ENCODE data around the gene ITGB8.
"Not testable (repeated sequence)": the region's sequence is repeated elsewhere in the genome, so short reads cannot be mapped to it uniquely, and the experiment has no call there.

Gene ITGB8

DNA sequence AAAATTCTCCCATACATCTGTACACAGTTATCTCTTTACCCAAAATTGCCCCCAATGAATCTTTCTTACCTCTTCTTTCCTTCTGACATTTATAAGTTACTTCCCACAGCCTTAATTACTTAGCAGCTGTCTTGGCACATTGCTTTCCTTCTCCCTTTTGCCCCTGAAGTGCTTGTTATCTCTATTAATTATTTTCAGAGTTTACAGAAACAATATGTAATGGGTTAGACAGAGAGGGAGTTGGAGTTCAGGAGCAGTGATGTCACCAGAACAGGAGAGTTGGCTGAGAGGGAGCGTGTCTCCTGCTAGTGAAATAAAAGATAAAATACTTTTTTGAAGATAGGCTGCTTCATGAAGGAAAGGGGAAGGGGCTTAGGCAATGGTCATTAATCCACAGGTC, 57.4 kb downstream of the ITGB8 start:
- no peak for FAIRE-seq

DNA sequence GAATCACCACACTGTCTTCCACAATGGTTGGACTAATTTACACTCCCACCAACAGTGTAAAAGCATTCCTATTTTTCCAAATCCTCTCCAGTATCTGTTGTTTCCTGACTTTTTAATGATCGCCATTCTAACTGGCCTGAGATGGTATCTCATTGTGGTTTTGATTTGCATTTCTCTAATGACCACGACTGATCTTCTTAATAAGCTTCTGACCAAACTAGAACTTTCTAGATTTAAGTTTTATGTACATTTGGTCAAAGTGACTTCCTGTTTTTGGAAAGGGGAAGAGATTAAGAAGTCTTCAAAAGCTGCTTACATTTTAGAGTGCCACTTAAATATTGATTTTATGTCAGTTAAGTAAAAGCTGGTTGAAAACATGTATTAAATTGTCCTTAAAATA, 58.5 kb downstream of the ITGB8 start:
- FAIRE-seq: not testable (repeated sequence)

DNA sequence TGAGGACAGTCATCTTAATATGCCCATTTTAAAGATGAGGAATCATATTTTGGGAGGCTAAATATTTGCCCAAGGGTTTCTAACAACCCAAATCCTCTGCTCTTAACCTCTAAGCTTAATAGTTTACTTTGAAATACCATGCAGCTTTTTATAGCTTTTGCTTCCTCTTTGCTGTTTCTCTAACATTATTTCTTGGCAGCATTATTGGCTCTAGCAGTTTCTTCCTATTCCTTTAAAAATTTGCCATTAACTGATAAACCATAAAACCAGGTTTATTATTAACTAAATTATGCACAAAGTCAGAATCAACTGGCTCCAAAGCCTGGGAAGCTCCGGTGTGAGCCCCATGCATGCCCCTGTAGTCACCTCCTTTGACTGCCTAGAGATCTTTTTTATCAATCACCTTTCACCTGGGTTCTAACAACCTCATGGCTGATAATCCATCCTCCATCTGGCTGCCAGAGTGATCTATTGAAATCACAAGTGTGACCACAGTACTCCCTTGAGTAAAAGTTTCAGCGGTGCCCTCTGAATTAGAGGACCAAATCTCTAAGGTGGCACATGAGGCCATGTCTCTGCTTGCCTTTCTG, 62.4 kb downstream of the ITGB8 start:
- no peak for FAIRE-seq

DNA sequence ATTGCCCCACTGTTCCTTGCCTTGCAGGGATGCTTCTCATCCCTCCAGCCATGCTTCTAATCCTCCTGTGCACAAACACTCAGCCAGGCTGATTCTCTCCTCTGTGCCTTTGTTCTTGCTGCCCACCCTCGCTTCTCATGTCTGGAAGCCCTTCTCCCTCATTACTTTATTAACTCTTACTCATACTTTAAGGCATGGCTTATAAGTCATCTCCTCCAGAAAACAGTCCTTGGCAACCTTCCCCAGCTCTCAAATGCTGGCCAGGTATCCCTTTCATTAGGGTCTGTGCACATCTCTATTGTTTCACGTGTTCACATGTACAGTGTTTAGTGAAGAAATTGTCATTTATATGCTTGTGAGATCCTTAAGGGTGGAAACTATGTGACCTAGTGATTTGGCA, 62.9 kb downstream of the ITGB8 start:
- no peak for FAIRE-seq

DNA sequence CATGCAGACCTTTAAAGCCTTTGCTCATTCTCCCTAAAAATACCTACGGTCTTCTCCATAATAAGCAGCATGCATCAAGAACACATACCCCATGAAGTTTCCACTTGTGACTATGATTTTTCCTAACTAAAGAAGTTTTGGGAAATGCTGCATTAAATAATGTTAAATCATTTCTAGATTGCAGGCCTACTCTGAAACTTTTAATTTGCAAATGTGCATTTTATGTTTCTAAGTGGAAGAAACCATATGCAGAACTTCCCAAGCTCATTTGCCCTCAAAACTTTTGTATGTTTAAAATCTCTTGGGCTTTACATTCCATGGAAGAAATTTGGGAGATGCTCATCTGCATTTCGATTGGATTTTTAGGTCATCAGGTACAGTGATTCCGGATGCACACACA, 63.6 kb downstream of the ITGB8 start:
- FAIRE-seq: no peak

DNA sequence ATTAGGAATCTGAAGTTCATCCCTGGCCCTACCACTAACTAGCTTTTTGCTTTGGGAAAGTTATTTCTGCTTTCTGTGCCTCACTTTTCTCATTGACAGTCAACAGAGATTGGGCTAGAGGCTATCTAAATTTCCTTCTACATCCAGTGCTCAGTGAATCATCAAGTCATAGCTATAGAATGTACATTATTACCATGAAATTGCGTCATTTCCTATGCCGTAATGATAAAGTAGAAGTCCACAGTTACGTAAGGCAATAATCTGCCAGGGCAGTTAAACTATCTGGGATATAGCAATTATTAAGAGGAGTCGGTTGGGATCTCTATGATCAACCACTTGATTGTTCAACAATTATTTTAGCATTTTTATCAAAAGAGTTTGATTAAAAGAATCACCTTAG, 64.4 kb downstream of the ITGB8 start:
- no peak for FAIRE-seq

DNA sequence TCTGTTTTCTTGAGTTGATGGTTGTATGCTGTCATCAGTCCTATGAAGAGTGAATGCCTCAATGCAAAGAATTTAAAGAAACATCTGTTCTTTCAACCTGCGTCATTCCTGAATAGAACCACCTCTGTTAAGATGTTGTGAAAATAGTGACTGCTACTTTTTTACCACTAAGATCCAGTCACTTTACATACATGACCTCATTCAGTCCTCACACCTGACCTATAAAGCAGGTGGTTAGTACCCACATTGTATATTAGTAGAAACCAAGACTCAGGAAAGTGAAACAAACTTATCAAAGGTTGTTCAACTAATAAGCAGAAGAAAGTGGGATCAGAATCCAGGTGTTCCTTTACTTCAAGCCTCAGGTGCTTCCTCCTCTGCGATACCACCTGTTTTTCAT, 64.8 kb downstream of the ITGB8 start:
- no peak for FAIRE-seq

DNA sequence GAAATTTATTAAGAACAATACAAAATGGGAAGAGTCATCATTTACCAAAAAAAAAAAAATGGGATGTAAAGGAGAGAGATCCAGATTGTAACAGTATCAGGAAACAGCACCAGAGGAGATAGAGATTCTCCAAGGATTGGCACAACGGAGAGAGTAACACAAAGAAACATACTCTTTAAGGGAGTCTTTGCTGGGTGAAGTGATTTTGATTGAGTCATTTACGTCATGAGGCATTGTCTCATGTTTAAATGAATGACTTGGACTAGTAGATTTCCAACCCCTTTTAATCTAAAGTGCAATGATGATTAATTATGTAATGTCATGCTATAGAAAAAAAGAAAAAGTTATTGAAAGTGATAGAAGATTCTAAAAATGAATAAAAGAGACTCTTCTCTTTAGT, 68.8 kb downstream of the ITGB8 start:
- FAIRE-seq: no peak

DNA sequence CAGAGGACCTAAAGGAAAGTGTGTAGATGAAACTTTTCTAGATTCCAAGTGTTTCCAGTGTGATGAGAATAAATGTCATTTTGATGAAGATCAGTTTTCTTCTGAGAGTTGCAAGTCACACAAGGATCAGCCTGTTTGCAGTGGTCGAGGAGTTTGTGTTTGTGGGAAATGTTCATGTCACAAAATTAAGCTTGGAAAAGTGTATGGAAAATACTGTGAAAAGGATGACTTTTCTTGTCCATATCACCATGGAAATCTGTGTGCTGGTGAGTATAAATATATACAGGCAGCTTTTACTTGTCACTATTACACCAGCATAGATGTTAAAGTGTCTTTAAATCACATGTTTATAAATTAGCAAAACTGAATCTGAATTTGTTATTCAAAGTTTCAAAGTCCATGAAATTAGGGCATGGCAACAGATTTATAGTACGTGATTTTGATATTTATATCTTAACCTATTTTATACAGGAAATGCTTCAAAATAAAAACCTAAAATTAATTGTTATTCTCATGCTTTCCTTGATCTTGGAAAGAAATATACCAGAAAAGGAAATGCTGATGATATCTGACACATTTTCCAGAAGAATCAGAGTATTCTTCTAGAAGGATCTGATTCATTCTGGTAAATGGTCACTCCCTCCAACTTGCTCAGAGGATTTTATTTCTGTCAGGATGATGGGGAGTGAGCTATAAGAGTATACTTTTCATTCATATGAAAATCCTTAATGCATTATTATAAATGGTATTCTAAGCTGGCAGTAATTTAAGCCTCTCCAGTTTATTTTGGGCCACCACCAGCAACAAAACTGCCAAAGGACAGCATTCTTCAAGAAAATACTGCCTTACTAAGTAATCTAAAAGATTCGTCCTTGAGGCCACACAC, 71.4 kb downstream of the ITGB8 start:
- FAIRE-seq: peak; percentile 46

DNA sequence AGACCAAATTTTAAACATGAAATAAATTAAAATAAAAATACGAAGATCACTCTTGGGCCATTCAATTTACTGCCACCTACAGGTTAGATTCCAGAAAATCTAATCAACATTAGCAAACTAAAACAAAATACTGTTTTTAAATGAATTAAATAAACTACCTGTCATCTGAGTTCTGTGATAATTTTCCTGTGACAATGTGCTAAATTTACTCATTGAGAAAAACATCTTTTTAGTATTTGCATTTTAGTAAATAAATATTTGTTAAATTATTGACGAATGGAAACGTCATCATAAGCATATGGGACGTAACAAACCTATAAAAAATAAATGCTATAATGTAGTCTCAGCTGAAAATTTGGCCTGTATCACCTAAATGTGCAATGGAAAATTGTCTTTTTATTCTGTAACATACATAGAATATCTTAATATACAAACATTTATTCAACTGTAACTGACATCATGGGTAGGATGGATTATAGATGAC, 72.1 kb downstream of the ITGB8 start:
- FAIRE-seq: peak; percentile 91

DNA sequence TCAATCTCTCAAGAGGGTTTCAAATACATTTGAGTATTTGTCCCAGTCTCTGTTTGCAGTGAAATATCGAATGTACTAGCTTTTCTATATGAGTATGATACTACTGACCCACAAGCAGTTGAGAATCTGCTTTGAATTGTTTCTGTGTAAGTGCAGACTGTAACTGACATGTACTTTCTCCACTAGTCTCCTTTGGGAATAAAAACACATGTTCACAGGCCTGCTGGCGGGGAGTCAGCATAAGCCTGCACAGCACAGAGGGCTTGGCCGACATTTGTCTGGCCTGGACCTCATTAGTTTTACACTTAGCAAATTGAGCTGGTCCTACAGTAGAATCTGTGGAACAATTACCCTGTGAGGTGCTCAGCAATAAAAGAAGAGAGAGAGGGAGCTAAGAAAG, 72.6 kb downstream of the ITGB8 start:
- no peak for FAIRE-seq

DNA sequence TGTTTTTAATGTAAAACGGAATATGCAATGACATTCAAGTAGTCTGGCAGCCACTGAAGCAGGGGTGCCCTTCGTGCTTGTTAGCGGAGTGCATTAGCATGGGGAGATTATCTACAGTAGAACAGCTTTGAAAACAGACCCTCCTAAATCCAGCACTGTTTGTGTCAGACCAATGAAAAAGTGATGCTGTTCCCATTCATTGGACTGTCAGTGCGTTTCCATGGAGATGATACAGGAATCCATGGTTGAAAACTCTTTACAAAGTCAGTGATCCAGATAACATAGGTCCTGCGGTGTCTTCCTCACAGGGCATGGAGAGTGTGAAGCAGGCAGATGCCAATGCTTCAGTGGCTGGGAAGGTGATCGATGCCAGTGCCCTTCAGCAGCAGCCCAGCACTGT, 73.6 kb downstream of the ITGB8 start:
- FAIRE-seq: no peak

DNA sequence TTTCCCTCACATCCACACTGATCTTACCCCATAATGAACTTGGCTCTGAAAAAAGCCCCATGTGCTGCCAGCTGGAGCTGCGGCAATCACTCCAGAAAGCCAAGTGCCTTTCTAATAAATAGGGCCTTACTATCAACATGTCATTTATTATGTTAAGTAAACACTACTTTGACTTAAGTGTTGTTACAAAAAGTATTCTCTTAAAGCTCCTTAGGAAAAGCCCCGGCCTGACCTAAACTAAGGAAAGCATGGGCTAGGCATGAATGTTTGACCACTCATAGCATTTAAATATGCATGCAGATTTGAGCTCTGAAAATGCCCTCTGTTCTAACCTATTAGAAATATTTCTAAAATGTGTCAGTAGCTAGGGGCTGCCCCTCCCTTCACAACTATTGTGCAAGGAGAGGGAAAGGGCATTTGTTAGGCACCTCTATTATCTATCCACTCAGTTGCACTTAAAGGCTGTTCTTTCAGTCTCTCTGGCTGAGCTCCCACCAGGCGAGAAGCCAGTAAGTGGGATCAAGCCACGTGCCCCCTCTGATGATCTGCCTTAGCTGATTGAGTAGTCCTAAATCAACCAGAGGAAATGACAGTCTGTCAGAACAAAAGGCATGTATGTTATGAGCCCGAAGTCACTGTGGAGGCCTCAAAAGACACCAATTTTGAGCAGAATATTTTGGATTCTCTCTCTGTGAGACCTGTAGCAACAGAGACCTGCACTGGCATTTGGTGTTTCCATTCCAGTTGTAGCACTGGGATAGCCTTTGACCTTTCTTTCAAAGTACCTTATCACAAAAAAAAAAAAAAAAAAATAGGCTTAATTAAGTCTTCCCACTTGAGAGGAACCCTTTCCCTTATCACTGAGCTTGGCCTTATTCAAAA, 77.1 kb downstream of the ITGB8 start:
- no peak for FAIRE-seq

DNA sequence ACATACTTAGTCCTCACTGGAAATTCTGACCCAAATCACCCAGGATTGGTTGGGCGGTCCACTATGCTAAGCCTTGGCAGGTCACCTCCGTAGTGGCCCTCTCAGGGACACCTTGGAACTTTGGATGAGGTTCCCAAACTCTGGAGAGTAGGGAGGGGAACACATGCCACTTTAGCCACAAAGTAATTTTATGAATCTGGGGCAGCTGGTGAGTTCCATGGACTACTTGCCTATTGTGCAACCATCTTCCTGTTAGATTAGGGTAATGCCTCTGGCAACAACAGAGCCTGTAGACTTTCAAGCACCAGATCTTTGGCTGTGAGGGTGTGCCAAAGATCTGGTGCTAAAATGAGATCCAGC, 77.7 kb downstream of the ITGB8 start:
- no peak for FAIRE-seq

DNA sequence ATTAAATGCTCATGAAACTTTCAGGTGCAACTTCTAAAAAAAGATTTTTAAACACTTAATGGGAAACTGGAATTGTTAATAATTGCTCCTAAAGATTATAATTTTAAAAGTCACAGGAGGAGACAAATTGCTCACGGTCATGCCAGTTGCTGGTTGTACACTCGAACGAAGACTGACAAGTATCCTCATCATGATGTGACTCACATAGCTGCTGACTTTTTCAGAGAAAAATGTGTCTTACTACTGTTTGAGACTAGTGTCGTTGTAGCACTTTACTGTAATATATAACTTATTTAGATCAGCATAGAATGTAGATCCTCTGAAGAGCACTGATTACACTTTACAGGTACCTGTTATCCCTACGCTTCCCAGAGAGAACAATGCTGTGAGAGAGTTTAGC, 79.3 kb downstream of the ITGB8 start:
- no peak for FAIRE-seq

DNA sequence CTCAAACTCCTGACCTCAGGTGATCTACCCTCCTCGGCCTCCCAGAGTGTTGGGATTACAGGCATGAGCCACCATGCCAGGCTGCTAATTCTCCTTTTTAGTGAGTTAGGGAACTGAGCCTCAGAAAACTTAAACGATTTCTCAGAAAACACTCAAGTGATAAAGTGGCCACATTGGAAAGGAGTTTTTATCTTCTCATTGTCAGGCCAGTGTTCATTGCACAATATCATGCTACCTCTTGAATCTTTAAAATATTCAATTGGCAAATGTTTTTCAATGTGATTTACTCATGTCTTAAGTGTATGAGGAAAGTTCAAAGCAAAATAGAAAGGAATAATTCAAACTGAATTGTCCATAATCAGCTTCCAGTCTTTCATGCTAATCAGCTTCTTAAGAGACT, 80.7 kb downstream of the ITGB8 start:
- no peak for FAIRE-seq

DNA sequence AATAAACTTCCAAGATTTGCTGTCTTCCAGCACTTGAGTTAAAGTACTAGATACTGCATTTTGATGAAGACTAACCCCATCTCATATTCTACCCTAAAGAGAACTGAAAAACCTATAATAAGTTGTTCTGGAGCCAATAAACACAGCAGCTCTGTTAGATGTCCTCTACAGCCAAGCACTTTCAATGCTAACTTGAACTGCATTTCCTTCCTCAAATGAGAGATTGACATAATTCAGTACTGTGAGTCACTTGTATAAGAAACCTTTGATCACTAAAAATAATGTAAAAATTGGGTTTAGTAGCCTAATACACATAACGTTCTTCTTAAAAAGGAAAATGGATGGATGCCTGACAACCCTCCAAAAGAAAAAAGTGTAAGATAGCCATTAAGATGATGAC, 81.3 kb downstream of the ITGB8 start:
- no peak for FAIRE-seq

DNA sequence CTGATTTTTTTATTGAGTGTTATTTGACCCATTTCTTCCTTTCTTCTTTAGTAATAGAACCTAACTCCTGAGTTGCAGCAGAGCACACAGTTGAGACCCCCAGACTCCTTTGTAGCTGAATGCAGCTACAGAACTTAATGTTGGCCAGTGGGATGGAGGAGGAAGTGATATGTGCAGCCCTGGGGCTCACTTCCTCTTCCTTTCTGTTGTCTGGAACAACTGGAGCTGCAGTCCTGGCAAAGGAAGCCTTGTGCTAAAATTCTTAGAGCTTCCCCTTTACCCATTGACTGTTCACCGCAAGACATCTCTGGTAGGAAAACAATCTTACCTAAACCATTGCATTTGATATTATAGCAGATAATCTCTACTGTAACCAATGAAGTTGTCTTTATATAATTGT, 86.6 kb downstream of the ITGB8 start:
- FAIRE-seq: no peak

DNA sequence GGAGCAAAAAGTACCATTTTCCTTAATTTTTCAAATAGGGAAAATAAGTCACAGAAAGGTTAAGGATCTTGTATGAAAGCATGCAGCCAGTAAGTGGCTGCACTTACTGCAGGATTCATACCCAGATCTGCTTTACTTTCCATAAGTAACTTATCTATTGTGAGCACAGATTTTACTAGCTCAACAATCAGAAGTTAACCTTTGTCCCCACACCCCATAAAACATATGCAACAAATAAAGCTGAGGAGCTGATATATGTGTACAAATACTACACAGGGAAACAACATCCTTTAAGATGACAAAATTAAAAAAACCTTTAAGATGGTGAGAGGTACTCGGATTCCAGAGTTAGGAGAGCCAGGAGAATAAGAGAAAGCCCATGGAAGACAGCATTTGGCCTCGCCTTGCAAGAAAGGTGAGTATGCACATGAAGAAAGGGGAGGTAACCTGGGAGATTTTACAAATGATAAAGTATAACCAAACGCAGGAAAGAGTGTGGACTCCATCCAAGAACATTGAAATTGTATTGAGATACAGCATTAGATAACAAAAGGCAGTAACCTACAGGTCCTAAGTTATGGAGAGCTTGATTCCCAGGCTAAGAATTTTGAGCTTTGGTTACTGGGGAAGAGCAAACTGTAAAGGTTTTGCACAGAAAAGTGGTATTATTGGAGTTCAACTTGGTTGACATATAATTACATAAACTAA, 87.1 kb downstream of the ITGB8 start:
- no peak for FAIRE-seq

DNA sequence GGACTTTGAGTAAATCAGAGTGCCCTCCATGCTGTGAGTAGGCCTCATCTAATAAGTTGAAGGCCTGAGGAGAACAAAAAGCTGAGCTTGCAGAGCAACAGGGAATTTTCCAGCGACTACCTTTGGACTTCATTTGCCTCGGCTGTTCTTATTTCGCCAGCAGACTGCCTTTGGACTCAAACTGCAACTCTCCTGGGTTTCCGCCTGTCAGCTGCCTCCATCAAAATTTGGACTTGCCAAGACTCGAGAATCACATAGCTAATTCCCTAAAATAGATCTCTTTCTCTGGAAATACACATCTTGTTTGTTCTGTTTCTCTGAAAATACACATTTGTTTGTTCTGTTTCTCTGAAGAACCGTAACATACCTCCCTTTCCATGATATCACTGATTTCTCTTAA, 93.8 kb downstream of the ITGB8 start:
- no peak for FAIRE-seq

DNA sequence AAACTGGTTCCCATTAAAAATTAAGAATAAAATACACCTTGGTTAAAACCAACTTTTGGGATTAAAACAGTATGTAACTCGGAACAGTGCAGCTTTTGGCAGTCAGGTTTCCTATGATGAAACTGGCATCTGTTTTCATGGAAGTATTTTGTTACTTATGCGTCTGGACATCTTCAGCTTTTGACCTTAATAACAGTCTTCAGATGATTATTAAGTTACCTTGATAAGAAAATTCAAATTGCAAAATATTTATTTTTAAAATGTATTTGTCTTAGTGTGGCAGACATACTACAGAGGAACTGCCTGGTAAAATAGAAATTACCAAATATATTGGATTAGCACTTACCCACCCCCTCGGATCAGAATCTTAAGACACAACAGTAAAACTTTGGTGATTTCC, 100.0 kb downstream of the ITGB8 start:
- no peak for FAIRE-seq

DNA sequence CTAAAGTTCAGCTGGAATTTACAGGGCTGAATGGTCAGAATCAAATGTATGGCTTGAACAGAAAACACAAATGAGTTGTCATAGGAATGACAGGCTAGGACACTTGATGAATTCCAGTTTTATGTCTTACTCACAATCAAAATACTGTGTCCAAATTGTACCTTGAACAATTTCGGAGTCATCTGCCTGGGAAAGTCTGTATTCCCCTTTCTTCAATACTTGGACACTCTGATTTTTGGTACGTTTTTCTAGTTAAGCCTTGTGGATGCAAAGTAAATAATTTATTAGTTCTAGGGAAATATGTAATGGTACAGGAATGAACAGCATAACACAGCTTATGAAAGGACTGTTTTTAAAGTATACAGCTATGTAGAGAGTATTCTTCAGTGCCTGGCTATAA, 100.4 kb downstream of the ITGB8 start:
- no peak for FAIRE-seq

DNA sequence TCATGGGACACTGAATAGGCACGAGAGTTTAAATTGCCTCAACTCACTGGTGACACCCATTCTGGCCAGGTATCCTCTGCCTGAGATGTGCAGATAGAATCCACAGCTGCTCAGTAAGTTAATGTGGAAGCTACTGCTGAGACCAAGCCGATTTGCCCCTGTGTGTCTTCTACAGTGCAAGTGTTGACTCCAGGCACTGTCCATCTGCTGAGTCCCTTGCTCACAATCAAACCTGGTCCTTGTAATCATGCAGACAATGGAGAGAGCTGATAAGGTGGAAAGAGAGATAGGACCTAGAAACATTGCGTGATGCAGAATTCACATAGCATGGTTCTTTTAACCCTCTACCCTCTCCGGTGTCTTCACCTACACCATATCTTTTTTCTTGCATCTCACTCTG, 101.4 kb downstream of the ITGB8 start:
- no peak for FAIRE-seq
